ENCODE results near the gene ANKRD13C.

The ANKRD13C gene

GRCh38 chr1:70290218-70290617 is 64.3 kb downstream of the ANKRD13C start:
- no peak for DNase-seq

GRCh38 chr1:70288166-70288565 is 66.4 kb downstream of the ANKRD13C start:
- DNase-seq: no peak

DNA sequence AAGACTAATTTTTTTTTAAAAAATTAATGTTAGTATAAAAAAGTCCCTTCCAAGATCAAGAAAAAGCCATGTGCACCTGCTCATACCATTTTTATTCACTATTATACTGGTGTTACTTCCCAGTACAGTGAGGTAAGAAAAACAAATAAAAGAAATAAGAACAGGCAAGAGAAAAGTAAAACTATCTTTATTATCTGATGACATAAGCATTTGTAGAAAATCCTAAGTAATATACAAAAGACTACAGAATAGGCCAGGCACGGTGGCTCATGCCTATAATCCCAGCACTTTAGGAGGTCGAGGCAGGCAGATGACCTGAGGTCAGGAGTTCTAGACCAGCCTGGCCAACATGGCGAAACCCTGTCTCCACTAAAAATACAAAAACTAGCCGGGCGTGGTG is 68.1 kb downstream of the ANKRD13C start:
- DNase-seq: no peak

- DNase-seq: no peak
Observed at GRCh38 chr1:70284366-70284765, 70.2 kb downstream of the ANKRD13C start.

DNA sequence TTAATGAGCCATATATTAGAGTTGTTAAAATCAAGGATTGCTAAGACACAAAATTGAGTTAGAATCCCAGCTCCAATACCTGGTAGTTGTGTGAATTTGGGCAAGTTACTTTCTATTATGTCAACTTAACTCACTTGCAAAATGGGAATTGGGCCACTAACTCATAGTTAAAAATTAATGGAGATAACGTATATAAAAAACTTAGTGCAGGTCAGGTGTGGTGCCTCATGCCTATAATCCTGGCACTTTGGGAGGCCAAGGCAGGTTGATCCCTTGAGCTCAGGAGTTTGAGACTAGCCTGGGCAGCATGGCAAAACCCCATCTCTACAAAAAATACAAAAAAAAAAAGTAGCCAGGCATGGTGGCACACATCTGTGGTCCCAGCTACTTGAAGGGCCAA is 75.8 kb downstream of the ANKRD13C start:
- no peak for DNase-seq

DNA sequence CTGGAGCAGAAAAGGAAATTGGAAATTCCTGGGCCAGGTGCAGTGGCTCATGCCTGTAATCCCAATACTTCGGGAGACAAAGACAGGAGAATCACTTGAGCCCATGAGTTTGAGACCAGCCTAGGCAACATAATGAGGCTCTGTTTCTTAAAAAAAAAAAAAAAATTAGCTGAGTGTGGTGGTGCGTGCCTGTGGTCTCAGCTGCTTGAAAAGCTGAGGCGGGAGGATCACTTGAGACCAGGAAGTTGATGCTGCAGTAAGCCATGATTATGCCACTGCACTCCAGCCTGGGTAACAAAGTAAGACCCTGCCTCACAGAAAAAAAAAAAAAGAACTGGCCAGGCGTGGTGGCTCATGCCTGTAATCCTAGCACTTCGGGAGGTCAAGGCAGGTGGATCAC is 76.6 kb downstream of the ANKRD13C start:
- no peak for DNase-seq

- DNase-seq: no peak
Observed at GRCh38 chr1:70265946-70266345, 88.6 kb downstream of the ANKRD13C start.

DNA sequence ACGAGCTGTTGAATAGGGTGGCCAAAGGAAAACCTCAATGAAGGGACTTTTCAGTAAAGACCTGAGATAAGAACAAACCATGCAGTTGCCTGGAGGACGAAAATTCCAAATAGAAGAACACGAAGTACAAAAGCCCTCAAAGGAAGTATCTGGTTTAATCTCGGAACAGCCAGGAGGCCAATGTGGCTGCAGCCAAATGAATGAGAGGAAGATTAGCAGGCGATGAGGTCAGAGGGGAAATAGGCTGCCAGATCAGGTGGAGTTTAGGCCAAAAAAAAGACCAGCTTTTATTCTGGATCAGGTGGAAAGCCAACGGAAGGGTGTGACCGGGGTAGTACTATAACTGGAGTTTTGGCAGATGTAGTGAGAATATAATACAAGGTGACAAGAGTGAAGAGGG is 89.7 kb downstream of the ANKRD13C start:
- DNase-seq: no peak

GRCh38 chr1:70256664-70257063 is 97.9 kb downstream of the ANKRD13C start:
- no peak for DNase-seq

DNA sequence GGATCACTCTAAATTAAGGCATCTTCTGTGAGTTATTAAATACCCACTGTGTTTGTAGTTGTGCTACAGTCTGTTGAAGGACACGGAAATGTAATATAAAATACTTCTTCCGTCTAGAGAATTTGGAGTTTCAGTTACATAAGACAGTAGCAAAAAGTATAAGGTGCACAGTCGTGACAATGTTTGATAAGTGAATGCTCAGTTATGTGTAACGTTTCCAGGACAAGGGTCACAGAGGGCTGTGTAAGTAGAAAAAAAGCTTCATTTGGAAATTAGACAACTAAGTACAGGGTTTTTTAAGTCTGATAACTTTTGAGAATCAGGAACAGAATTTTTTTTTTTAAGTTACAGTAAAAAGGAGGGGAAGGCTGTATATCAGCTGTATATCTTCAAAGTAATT is 105.8 kb downstream of the ANKRD13C start:
- no peak for DNase-seq

- no peak for DNase-seq
Observed at GRCh38 chr1:70247768-70248167, 106.8 kb downstream of the ANKRD13C start.

GRCh38 chr1:70247122-70247521 is 107.4 kb downstream of the ANKRD13C start:
- no peak for DNase-seq

DNA sequence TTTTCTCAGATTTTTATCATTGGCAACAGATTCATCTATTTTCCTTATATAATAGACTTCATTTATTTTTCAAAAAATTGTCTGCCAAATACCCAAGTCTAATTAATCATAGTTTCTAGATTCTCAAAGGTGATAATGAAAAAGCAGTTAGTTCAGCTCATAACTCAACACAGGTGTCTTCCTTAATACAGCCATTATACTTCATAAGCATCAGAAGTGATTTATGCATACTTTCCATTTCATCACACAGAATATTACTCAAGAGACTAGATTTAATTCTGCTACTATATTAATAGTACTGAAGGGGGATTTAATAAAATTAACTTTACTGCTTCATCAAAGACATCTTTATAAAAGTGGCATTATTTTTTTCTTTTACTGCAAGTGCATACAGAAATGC is 114.6 kb downstream of the ANKRD13C start:
- DNase-seq: no peak

DNA sequence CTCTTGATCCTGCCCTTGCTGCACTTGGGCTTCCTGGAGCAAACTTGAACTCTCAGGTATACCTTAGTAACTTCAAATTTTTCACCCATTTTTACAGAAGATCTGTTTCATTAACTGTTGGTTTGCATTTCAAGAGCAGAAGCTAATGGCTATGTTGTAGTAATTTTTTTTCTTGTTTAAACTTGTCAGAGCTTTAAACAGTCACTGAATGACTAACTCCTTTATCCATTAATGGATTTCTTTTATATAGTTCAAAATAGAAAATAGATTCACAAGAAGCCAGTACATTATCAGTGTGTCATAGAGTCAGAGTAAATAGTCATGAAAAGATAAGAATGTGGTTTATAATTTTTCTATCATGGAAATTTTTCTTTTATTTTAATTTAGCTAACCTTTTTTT is 119.8 kb downstream of the ANKRD13C start:
- no peak for DNase-seq

- DNase-seq: no peak
Observed at GRCh38 chr1:70231475-70231874, 123.0 kb downstream of the ANKRD13C start.

GRCh38 chr1:70228670-70229069 is 125.9 kb downstream of the ANKRD13C start:
- no peak for DNase-seq

DNA sequence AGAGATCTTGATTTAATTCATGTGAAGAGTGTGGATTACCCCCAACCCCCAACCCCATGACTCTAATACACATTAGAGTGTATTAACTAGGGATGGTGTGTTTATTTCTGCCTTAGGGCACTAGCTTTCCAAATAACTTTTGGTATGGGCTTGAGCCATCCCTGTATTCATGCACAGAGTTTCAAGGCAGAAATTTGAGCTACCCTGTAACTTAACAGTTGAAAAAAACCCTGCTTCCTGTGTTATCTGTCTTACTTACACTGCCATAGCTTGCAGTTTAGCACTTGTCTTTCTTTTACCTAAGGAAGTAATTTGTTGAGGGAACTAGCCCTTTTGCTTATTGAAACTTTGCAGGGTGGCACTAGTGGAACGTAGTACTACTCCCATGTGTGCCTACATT is 127.1 kb downstream of the ANKRD13C start:
- no peak for DNase-seq

DNA sequence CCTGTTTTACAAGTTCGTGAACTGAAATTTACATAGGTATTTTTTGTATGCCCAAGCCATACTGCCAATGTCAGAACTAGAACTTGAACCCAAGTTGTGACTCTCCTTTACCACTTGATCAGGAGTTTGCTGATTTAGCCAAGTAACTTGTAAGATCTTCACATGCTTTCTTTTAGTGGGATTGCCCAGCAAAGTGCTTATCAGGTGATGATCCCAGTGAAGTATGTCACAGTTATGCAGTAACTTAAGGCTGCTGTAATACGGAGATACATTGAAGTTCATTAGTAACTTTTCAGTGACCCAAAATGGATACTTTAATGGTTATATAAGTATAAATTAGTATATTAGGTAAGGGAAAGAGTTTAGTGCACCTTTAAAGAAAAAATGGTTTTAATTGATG is 129.6 kb downstream of the ANKRD13C start:
- no peak for DNase-seq

DNA sequence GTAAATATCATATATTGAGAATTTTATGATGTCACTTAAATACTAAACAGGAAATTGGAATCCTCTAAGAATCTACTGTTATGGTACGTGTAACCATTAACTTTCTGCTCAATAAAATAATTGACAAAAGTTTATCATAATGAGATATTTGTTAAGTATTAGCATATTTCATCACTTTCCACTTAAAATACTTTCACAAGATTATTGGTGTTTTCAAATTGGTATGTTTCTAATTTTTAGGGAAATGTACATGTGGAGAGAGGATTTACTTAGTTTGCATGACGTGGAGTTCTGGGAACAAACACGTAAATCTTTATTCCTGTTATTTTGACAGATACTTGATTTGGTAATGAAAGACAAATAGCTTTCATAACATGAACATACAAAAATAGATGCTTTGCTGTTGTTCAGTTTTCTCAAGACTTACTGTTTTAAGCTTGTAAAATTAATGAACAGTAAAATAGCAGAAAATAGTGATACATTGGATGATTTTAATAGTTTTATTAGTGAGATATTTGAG is 131.7 kb downstream of the ANKRD13C start:
- DNase-seq: no peak

- DNase-seq: peak; percentile 94
Observed at GRCh38 chr1:70221238-70222121, 133.0 kb downstream of the ANKRD13C start, which contains the start of gene SRSF11. Gene SRSF11 (plus strand): TSS chr1:70221380. CDS start chr1:70221637, 257 bp downstream.

DNA sequence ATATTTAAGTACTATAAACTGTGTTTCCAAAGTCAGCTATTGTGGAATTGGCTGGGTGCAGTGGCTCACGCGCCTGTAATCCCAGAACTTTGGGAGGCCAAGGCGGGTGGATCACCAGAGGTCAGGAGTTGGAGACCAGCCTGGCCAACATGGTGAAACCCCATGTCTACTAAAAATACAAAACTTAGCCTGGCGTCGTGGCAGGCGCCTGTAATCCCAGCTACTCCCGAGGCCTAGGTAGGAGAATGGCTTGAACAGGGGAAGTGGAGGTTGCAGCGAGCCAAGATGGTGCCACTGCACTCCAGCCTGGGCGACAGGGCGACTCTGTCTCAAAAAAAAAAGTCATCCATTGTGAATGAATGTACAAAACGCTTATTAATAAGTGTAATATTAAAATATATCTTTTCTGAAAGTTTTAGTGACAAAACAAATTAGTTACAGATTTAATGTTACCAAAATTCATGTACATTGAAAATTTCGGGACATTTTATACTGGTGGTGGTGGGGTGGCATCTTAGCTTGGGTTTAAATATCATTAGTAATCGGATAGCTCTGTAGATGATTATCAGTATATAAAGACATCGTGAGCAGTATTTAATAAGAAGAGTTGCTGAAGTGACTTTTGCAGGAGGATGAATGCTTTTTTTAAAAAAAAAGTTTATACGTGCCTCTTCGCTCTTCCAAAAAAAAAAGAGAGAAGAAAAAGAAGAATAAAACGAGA is 133.8 kb downstream of the ANKRD13C start:
- DNase-seq: no peak

- no peak for DNase-seq
Observed at GRCh38 chr1:70220015-70220414, 134.5 kb downstream of the ANKRD13C start.

DNA sequence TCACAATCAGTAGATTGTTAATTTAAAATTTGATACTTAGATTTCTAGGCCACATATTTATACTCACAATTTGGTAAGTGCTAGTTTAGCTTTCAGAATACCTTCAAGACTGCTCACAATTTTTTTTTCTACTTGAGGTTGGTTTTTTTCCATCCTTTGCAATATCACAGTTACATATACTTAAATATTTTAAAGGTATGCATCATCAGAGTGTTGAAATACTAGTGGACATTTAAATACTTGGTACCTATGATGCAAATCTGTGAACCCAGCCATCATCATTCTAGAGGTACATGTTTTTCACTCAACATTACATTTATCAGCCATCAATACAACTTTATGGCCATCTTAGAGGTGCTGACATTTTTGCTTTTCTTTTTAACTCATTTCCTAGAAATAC is 143.0 kb downstream of the ANKRD13C start:
- no peak for DNase-seq

DNA sequence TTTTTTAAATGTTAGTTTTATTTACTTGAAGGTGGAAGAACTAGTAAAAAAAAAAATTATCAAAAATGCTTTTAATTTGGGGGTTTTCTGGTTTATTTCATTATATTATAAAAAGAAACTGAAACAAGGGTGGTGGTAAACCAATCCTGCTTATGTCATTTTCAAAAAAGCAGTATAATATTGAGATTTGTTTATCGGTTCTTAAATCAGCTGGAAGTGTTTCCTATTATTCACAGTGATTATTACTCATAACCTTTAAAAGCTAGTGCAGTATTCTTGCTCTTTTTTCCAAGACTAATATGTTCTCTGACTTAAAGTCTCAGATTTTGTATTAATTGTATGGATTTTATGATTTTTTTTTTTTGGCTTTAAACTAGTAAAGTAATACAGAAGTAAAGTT is 143.7 kb downstream of the ANKRD13C start:
- DNase-seq: no peak
